Mucosa of rectum (tissue), 2 donors: ENCODE results near the gene MUC4.

Experiments
- H3K27ac ChIP-seq, 2 donors: one replicate each; pipeline ENCODE4 v1.7.0; 2013; ENCODE audit warnings: inconsistent platforms in 2 of 2, low read depth in 2 of 2, low read length in 2 of 2
- H3K27me3 ChIP-seq, 2 donors: one replicate each; pipeline ENCODE4 v1.7.0; 2013; ENCODE audit warnings: low read length in 2 of 2; ENCODE audit not compliant: control insufficient read depth in 2 of 2, insufficient read depth in 2 of 2
- H3K36me3 ChIP-seq, 2 donors: one replicate each; pipeline ENCODE4 v1.7.0; 2013; ENCODE audit warnings: low read length in 2 of 2; ENCODE audit not compliant: control insufficient read depth in 2 of 2, insufficient read depth in 2 of 2
- H3K4me1 ChIP-seq, 2 donors: one replicate each; pipeline ENCODE4 v1.7.0; 2013; ENCODE audit warnings: low read length in 2 of 2, mild to moderate bottlenecking in 1 of 2; ENCODE audit not compliant: control insufficient read depth in 2 of 2, insufficient read depth in 2 of 2
- H3K4me3 ChIP-seq, 2 donors: one replicate each; pipeline ENCODE4 v1.7.0; 2013; ENCODE audit warnings: low read length in 2 of 2
- H3K9ac ChIP-seq, 2 donors: one replicate each; pipeline ENCODE4 v1.7.0; 2013; ENCODE audit warnings: low read length in 2 of 2, low read depth in 1 of 2, mild to moderate bottlenecking in 1 of 2
- H3K9me3 ChIP-seq, 2 donors: one replicate each; pipeline ENCODE4 v1.7.0; 2013; ENCODE audit warnings: low read length in 2 of 2; ENCODE audit not compliant: control insufficient read depth in 2 of 2
- donor health status: healthy.
- donor health status: Normal muscosa, but diverticular disease.

Gene MUC4

DNA sequence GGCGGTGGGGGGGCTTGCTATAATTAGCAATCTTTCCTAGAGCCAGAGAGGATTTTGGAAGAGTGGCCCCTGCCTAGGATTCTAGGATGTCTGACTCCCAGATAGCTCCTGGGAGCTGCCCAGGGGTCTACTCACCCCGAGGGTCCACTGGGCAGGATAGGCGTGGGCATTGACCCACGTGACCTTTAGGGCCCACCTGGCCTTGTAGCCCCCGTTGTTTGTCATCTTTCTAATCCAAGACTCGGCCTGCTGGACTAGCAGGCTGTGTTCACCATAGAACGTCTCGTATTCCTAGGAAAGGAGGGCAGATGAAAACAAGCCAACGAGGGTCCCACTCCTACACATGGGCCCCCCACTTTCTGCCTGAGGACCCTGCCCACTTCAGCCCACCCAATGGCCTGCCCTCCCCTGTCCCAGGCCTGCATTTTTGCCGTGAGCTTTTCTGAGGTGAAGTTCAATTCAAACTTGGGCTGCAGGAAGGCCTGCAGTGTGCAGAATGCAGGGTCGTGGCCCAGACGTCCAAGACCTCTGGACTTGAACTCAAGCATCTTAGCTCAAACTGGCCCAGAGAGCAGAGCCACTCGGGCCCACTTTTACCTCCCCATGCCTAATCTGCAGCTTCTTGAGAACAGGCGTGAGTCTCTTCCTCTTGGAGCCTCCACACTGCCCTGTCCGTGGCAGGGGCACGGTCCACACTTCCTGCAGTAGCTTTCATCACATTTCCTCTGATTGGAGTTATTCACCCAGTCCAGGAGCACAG lies 41.5 kb downstream of the MUC4 start:
- H3K36me3 ChIP-seq = peaks cover 27 to 67% of the 10 kb centered on the region in 2 donors
- no peak overlapping the region for H3K4me3 ChIP-seq
- no peaks in the 10 kb centered on the region for H3K27me3 ChIP-seq
- no peaks in the 10 kb centered on the region for H3K4me1 ChIP-seq
- H3K9ac ChIP-seq = no peak overlapping the region
- H3K9me3 ChIP-seq = no peaks in the 10 kb centered on the region
- H3K27ac ChIP-seq = no peak overlapping the region

DNA sequence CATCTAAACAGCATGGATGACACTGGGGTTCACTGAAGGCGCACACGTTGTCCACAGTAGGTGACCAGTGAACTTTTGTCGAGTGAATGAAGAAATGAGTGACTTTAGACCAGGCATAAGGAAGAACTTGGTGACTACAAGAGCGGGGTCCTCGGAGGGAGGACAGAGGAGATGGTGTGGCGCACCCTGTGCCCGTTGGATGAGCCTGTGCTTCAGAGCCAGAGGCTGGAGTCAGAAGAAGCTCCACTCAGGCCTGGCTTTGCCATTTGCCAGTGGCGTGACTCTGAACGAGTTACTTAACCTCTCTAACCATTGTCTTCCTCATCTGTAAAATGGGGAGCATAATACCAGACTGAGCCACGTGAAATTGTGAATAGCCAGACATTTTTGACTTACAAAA lies 42.2 kb downstream of the MUC4 start:
- Histone ChIP-seq H3K9me3 (no peaks in the 10 kb centered on the region), H3K27ac (no peak overlapping the region), H3K4me3 (no peak overlapping the region), H3K4me1 (no peaks in the 10 kb centered on the region), H3K27me3 (no peaks in the 10 kb centered on the region), H3K9ac (no peak overlapping the region), H3K36me3 (peaks cover 27 to 71% of the 10 kb centered on the region in 2 donors)

DNA sequence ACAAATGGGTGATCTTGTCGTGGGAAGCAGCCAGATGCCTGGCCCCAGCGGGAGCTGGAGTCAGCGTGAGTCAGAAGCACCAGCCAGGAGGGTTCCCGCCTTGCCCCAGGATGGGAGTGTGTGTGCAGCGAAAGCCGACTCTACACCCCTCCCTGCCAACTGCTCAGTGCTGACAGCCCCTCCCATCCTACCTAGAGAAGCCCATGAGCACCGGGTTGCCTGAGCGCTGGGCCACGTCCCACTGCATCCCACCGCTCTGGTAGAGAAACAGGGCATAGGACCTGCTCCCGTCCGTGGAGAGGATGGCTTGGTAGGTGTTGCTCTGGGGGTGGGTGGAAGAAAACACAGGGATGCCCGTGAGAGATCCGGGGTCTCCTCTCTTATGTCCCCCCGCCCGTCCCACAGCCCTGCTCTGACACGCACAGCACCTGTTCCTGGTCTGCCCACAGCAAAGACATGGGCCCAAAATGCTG lies 42.9 kb downstream of the MUC4 start:
- H3K4me3 ChIP-seq = no peak overlapping the region
- H3K9ac ChIP-seq = no peak overlapping the region
- no peak overlapping the region for H3K27ac ChIP-seq
- no peaks in the 10 kb centered on the region for H3K27me3 ChIP-seq
- peaks cover 25 to 71% of the 10 kb centered on the region in 2 donors for H3K36me3 ChIP-seq
- no peaks in the 10 kb centered on the region for H3K9me3 ChIP-seq
- no peaks in the 10 kb centered on the region for H3K4me1 ChIP-seq

DNA sequence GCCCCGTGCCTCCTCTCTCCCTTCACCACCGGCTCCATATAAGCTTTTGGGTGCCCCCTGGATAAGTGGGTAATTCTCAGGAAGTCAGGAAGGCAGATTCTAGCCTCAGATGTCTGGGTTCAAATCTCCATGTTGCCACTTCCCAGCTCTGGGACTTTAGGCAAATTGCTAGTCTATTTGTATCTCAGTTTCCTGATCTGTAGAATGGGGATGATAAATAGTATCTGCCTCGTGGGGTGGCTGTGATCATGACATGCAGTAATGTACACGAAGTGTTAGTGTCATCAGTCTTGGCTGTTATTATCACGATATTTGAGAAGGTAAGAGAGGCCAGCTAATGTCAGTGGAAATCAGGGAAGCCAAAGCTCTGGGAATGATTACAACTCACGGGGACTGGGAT lies 43.3 kb downstream of the MUC4 start:
- H3K27me3 ChIP-seq = no peaks in the 10 kb centered on the region
- no peaks in the 10 kb centered on the region for H3K4me1 ChIP-seq
- H3K27ac ChIP-seq = no peak overlapping the region
- H3K9me3 ChIP-seq = no peaks in the 10 kb centered on the region
- H3K9ac ChIP-seq = no peak overlapping the region
- peaks cover 22 to 70% of the 10 kb centered on the region in 2 donors for H3K36me3 ChIP-seq
- no peak overlapping the region for H3K4me3 ChIP-seq

DNA sequence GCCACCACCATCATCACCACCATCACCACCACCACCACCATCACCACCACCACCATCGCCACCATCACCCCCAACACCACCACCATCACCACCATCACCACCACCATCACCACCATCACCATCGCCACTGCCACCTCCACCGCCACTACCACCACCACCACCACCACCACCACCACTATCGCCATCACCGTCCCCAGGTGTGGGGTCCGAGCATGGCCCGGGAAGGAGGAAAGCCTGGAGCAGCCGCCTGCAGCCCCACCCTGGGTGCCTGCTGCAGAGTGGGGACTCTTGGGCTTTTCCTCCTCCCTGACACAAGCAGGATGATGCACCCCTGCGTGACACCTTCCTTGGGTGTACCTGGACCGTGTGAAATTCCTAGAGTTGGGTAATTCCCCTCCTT lies 43.9 kb downstream of the MUC4 start:
- Histone ChIP-seq H3K9ac (no peak overlapping the region), H3K9me3 (no peaks in the 10 kb centered on the region), H3K27ac (no peak overlapping the region), H3K36me3 (peaks cover 22 to 72% of the 10 kb centered on the region in 2 donors), H3K4me1 (no peaks in the 10 kb centered on the region), H3K27me3 (no peaks in the 10 kb centered on the region), H3K4me3 (no peak overlapping the region)

DNA sequence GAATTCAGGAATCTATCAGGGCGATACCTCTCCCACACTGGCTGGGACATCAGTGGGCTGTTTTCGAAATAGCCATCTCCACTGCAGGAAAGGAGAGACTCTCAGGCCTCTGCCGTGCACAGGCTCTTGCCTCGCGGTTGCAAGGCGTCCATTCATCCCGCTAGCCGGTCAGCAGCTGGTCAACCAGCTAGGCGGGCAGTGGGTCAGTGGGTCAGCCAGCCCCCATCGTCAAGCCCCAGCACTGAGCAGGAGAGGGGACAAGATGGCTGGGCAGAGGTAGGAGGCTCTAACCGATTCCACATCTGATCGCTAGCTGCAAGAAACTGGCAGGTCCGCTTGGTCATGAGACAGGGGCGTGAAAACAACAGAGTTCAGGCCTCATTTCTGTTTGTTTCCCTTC lies 45.1 kb downstream of the MUC4 start:
- no peak overlapping the region for H3K9ac ChIP-seq
- H3K36me3 ChIP-seq = peaks cover 22 to 67% of the 10 kb centered on the region in 2 donors
- no peaks in the 10 kb centered on the region for H3K9me3 ChIP-seq
- H3K4me3 ChIP-seq = no peak overlapping the region
- H3K27ac ChIP-seq = no peak overlapping the region
- H3K4me1 ChIP-seq = no peaks in the 10 kb centered on the region
- no peaks in the 10 kb centered on the region for H3K27me3 ChIP-seq

DNA sequence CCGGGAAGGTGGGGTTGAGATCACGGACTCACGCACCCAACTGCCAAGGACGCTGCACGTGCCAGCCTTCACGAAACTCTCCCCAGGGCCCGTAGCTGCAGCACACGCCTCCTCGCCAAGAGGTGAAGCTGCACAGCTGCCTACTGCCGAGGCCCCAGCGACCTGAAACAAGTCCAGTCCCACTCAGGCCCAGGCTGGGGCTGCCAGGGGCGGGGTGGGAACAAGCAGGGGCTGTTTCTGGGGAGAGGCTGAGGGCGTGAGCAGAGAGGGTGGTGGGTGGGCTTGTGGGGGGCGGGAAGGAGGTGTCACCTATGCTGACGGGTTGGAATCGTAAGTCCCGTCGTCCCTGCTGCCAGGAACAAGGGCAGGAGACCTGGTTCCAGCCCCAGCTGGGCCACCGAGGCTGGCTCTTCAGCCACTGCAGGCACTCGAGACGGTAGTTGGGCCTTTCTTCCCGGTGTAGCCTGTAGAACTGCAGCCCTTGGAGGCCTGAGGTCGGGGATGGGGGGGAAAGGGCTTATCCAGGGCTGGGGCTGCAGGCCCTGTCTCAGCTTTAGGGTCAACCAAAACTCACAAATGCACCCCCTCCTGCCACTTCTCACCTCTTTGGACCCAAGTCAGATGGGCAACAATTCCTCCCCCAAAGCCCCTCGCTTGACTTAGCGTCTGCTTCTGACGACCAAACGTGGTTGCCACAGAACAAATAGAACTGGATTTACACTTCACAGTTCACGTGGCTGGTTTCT lies 46.6 kb downstream of the MUC4 start:
- H3K36me3 ChIP-seq = peaks cover 20 to 65% of the 10 kb centered on the region in 2 donors
- H3K27ac ChIP-seq = no peak overlapping the region
- H3K9me3 ChIP-seq = no peaks in the 10 kb centered on the region
- H3K27me3 ChIP-seq = no peaks in the 10 kb centered on the region
- no peaks in the 10 kb centered on the region for H3K4me1 ChIP-seq
- no peak overlapping the region for H3K4me3 ChIP-seq
- no peak overlapping the region for H3K9ac ChIP-seq

DNA sequence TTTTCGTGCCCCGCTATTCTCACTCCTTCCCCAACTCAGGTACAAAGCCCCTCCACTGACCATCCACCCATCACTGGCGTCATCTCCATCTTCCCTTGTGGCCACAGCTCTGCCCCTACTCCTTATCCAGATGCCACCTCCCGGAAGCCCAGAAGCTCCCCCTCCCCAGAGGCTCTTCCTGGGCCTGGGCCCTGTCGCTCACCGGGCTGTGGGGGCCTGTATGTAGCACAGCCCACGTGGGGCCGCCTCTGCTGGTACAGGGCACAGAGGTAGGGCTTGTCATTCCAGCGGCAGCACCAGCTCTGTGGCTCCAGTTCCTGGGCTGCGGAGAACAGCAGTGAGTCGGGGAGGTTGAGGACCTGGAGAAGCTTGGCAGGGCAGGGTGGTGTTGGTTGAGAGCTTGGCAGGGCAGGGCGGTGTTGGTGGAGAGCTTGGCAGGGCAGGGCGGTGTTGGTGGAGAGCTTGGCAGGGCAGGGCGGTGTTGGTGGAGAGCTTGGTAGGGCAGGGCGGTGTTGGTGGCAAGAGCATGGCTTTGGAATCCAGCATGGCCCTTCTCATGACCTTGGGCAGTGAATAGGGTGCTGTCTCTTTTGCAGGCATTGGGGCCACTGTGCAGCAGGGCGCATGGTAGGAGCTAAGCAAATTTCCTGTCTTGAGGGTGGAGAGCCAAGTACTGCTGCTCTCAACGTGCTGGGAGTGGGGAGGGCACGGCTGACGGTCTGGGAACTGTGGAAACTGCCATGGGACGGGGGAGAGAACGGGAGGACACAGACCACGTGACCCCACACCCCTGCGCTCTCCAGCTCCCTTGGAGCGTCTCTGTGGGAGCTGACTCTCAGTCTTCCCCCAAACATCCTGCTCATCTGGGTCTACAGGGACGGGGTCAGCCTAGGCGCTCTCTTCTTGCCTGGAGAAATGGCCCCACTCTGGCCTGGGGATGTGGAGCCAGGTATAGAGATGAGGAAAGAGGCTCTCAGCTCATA lies 47.6 kb downstream of the MUC4 start:
- H3K36me3 ChIP-seq = peaks cover 23 to 61% of the 10 kb centered on the region in 2 donors
- H3K9me3 ChIP-seq = no peaks in the 10 kb centered on the region
- no peak overlapping the region for H3K27ac ChIP-seq
- no peak overlapping the region for H3K9ac ChIP-seq
- no peaks in the 10 kb centered on the region for H3K4me1 ChIP-seq
- H3K4me3 ChIP-seq = no peak overlapping the region
- H3K27me3 ChIP-seq = peaks cover 0 to under 1% of the 10 kb centered on the region in 2 donors

DNA sequence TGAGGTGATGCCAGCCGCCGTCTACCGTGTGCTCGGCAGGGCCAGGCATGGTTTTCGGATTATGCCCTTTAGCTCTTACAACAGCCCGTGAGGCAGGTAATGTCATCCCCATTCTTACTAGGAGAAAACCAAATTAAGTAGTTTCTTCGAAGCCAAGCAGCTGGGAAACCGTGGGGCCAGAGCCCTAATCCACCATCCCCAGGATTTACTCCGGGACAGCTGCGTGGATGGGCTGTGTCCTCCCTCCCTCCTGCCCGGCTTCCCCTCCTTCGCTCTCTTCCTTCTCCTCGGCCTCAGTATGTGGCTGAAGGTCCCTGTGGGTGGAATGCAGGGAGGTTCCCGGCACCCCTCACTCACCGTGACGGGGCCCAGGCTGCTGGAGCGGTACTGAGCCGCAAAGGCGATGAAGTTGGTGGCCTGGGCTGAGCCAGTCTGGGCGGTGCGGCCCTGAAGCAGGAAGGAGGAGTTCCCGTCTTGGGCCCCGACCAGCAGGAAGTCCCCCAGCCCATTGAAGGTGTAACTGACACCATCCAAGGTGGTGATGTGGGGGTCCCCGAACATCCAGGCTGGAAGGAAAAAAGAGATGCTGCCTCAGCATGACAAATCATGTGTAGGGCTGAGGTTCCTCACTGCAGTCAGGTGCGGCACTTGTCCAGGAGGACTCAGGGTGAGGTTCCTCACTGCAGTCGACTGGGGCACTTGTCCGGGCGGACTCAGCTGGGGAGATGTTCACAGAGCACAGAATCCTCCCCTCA lies 48.5 kb downstream of the MUC4 start:
- no peak overlapping the region for H3K9ac ChIP-seq
- no peak overlapping the region for H3K27ac ChIP-seq
- H3K36me3 ChIP-seq = peaks cover 22 to 57% of the 10 kb centered on the region in 2 donors
- no peak overlapping the region for H3K4me3 ChIP-seq
- H3K9me3 ChIP-seq = no peaks in the 10 kb centered on the region
- no peaks in the 10 kb centered on the region for H3K4me1 ChIP-seq
- peaks cover 0 to 3% of the 10 kb centered on the region in 2 donors for H3K27me3 ChIP-seq
